Stimulated activated CD8-positive, alpha-beta memory T cell treated with anti-CD3 and anti-CD28 coated beads, Interleukin-7, amount 100 ng/mL, for 4 hours (primary cell): ENCODE results near the gene FBXO36.
A peak's percentile ranks its signal among the peaks of the same experiment; 100 is the strongest.

Experiments used
- DNase-seq, 2 donors: peaks; one replicate each; pipeline ENCODE4 v3.0.0-alpha.2; 2020; ENCODE audit warnings: low read depth in 2 of 2

Gene FBXO36

DNA sequence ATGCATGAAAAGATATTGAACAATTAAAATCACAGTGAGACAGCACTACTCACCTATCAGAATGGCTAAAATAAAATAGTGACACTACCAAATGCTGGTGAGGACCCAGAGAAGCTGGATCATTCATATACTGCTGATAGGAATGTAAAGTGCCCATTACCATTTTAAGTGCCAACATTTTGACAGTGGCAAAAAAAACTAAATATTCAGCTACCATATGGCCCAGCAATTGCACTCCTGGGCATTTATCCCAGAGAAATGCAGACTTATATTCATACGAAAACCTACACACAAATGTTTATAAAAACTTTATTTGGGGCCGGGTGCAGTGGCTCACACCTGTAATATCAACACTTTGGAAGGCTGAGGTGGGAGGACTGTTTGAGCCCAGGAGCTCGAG is 47.6 kb downstream of the FBXO36 start:
- no peak for DNase-seq

DNA sequence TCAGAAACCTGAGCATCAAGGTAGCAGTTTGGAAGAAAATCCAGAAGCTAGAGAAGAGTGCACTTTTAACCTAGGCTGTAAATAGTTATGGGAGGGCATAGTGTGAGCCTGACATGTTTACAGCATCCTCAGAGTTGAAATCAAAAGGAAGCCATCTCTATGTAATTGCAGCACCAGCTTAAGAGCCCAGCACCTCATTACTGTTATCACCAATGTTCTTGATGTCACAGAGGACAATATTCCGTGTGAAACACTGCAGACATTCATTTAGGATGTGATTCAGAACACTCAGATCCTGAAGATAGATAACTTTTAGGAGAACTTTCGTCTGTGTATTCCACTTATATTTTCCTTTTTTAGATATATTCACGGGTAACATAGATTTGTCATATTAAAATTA is 48.1 kb downstream of the FBXO36 start:
- DNase-seq, result no peak

DNA sequence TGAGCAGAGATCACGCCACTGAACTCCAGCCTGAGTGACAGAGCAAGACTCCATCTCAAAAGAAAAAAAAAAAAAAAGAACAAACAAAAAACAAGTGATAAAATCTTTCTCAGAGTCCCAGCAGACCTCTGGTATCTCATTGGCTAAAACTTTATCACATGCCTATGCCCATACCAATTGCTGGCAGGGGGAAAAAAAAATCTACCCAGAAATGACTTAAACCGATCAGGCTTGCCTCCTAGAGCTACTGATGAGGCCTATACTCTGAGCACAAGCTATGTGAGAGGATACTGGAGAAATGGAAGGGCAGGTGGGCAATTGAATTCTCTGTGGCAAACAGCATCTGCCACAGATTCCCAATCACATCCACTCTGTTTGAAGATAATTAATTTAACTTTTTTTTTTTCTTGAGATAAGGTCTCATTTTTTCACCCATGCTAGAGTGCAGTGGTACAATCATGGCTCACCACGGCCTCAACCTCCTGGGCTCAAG is 49.0 kb downstream of the FBXO36 start:
- DNase-seq, result no peak

DNA sequence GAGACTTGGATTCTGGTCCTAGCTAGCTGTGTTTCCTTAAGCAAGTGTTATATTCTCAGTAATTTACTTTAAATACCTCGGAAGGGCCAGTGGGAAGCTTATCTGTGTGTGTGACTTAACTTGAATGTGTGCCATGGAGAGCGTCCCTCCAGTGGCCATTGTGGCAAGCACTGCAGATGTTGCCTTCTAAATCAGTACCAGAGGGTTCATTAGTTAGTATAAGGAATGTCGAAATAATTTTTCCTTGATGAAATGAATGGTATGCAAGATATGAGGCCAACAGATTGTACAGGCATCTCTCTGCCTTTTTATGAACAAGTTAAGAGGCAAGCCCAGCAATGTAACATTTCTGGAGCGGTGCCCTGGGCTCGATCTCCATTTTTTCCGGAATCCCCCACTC is 52.0 kb downstream of the FBXO36 start:
- DNase-seq, result no peak

DNA sequence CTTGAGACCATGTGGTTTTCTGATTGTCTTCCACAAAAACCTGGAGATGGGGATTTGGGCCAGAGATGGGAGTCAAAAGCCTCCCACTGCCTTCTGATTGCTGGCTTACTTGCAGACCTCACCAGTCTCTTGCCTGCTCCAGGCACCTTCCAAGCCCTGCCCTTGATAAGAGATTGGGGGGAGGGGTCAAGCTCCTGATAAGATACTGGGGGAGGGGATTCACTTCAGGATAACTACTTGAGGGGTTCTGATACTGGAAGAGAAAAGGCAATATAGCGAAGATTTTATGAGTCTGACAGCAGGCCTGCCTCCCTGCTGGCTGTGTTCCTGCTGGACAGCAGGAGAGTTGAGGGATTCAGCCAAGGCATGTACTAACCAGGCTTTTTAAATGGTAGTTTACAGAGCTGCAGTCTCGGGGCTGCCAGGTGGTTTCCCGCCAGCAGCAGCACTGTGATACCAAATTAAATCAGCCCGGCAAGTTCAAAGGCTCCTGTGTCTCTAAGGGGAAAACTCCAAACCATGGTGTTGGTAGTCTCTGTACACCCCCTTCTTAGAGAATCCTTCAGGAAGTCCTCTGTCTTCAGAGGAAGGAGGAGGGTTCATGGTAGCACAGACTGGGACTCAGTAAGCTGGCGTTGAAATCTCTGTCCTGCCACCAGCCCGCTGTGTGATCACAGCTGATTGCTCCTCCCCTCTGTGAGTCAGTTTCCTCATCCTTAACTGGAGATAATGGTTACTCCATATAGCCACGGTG is 58.3 kb downstream of the FBXO36 start:
- DNase-seq, result no peak

DNA sequence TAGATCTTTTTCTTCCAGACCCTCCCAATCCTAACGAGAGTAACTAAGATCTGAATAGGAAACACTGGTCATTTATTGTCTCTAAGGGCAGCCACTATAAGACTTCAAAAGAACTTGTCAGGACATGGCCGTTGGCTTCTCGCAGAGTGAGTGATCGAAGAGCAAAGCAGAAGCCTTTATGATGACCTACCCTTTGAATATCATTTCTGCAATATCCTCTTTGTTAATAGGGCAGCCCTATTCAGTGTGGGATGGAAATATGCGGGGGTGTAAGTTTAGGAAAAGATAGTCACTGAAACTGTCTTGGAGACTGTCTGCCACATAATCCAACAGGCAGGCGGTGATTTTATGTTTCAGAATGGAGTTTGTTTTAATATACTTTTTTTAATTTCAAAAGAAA is 70.9 kb downstream of the FBXO36 start:
- DNase-seq, result no peak

DNA sequence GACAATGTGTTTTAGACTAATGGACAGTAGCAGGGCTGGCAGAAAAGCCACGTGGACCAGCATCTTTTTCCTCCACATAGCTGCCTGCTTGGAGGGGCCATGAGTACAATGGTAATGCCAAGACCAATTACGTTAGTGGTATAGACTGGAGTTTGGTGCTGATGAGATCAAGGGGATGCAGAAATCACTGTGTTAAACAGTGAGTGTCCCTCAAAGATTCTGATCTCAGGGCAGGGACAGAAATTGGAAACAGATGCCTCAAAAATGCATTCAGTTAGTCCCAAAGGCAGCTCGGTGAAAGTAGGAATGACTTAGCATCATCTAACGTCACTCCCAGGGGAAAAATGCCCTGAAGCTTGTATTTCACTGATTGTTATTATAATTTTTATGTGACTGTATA is 74.0 kb downstream of the FBXO36 start:
- no peak for DNase-seq

DNA sequence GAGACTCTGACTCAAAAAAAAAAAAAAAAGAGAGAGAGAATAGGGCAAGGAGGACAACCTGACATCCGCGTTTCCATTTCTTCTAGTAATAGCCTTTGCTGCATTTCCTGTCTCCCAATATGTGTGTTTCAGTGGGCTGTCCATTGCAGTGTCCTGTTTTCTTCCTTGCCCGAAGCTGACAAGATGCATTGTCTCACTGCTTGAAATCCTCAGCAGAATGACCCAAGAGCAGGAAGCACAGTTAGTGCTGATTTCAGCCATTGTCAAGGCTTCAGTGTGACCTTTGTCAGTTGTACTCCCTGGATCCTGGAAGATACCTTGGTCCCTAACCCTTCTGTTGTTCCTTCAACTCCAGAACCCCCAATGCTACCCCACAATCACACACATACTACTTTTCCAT is 75.3 kb downstream of the FBXO36 start:
- no peak for DNase-seq

DNA sequence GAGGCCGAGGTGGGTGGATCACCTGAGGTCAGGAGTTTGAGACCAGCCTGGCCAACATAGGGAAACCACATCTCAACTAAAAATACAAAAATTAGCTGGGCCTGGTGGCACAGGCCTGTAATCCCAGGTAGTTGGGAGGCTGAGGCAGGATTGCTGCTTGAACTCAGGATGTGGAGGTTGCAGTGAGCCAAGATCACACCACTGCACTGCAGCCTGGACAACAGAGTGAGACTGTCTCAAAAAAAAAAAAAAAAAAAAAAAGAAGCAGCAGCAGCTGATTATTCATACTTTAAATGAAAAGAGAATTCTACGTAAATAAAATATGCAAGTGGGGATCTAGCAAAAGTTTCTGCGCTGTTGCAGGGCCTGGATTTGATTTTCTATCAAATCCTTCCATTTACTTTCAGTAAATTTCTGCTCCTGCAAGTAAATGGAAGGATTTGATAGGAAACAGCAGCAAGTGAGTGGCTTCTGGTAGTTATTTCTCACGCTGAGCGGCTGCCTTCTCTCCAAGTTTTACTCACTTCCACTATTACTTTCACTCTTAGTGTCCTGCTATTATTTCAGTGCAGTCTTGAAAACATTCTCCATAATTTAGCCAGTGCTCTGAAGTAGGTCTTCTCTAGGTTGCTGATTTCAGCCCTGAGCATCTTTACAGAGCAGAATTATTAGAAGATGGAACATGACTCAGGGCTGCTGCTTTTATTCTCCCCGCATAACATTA is 78.0 kb downstream of the FBXO36 start:
- no peak for DNase-seq

DNA sequence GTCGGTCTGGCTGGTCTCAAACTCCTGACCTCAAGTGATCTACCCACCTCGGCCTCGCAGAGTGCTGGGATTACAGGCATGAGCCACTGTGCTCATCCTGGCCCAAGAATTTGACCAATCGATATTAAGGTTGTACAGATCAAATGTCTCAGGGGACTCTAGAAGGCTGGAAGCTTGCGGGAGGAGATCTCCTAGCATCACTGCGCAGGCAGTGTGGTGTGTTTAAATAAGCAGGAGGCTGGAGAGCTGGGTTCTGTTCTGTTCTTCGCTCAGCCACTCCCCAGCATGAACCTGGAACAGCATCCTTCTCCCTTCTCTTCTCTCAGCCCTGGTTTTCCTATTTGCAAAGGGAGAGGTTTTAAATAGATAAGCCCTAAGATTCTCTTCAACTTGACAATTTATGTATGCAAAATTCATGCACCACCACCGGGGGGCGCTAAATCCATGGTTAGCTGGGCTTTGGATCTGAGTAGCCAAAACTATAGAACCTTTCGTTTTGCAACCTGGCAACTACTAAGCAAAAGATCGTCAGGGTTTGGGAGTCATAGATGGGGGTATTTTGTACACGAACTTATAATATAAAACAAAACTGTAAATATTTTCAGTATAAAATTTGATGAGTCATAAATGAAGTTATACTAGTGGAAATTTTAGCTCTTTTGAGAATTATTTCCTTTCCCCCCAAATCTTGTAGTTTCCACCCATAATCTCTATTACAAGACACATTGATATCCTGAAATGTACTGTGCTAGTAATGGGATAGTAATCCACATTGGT is 85.8 kb downstream of the FBXO36 start:
- DNase-seq, result peak; percentile 54 to 75

DNA sequence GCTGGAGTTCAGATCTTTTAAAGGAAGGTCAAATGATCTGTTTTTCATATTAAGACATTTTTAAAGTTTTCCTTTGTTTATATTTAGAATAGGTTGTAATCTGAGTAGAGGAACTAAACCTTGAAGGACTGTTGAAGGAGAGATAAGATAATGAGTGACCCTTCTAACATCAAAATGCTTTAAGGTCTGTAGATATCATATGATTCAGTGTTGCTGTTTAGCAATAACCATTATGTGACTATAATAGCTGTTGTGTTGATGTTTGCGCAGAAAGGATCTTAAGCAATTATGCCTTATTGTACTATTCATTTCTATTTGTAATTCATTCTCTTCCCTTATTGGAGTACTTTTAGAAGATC is 86.4 kb downstream of the FBXO36 start:
- no peak for DNase-seq

DNA sequence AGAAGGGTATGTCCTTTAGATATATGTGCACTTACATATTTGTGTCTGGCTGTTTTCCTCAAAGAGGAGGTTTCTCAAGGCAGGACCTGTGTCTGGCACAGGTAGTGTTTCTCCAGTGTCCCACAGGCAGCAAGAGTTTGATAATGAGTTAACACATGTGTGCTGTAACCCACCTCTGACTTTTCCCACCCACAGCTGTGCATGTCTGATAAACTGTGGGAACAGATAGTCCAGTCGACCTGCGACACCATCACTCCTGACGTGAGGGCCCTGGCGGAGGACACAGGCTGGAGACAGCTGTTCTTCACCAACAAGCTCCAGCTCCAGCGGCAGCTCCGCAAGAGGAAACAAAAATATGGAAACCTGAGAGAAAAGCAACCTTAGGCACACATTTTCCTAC is 88.2 kb downstream of the FBXO36 start:
- no peak for DNase-seq

DNA sequence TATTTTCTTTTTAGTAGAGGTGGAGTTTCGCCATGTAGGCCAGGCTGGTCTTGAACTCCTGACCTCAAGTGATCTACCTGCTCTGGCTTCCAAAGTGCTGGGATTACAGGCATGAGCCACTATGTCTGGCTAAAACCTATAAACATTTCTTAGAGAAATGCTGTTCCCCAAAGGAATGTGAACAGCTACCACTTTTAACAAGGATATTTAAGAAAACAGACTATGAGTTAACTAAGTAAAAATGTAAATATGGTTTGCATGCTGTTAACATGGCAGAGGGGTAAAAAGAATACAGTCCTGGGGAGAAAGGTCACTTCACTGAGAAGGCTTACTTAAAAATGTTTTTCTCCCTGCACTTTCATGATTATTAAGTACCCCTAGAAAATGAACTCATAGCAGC is 89.3 kb downstream of the FBXO36 start:
- DNase-seq, result no peak

DNA sequence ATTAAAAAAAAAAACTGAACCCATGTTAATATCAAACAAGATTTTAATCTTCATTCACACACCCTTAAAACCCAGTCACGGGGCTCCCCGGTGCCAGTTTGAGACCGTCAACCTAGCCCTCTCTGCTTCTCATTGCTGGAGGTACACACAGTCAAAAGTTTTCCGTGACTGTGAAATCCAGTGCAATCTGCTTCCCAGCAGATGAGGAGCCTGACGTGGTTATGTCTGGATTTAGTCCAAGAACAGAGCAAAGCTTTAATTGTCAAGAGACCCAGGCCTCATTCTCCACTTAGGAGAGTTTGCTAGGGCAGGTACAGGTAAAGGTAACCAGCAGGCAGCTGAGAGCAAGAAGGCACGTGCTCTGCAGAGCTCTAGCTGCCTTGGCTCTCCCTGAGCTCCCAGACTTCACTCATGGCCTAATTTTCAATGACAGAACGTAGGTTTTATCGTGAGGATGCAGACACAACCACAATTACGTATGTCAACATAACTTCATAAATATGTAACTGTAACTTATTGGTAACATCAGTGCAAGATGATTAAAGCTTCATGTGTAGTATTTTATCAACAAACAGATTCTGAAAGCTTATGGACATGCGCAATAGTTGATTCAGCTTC is 90.1 kb downstream of the FBXO36 start:
- no peak for DNase-seq

DNA sequence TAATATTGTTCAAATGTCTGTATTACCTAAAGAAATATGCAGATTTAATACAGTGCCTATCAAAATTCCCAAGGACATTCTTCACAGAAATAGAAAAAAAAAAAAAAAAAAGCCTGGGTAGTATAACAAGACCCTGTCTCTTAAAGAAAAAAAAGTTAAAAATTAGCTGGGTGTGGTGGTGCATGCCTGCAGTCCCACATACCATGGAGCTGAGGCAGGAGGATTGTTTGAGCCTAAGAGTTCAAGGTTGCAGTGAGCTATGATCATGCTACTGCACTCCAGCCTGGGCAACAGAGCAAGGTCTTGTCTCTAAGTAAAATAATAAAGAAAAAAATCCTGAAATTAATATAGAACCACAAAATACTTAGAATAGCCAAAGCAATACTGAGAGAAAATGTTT is 94.5 kb downstream of the FBXO36 start:
- no peak for DNase-seq

DNA sequence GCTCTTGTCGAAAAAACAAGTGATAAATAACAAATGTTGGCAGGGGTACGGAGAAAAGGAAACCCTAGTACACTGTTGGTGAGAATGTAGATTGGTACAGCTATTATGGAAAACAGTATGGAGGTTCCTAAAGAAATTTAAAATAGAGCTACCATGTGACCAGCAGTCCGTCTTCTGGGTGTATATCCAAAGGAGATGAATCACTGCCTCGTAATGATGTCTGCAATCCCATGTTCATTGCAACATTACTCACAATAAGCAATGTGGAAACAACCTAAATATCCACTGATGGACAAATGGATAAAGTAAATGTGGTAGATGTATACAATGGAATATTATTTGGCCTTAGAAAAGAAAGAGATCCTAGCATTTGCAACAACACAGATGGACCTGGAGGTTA is 95.8 kb downstream of the FBXO36 start:
- no peak for DNase-seq

DNA sequence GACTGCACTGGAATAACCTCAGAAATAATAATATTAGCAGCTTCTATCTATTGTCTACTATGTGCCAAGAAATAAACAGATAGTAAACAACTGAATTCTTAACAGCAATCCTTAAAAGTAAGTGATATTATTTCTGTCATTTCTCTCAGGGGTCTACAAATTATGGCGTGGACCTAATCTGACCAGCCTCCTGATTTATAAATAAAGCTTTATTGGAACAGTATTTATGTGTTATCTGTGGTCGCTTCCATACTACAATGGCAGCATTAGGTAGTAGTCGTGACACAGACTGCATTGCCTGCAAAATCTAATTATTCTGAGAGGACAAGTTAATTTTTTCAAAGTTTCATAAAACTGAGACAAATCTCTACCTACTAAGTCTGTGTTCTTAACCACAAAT is 97.4 kb downstream of the FBXO36 start:
- DNase-seq, result no peak

DNA sequence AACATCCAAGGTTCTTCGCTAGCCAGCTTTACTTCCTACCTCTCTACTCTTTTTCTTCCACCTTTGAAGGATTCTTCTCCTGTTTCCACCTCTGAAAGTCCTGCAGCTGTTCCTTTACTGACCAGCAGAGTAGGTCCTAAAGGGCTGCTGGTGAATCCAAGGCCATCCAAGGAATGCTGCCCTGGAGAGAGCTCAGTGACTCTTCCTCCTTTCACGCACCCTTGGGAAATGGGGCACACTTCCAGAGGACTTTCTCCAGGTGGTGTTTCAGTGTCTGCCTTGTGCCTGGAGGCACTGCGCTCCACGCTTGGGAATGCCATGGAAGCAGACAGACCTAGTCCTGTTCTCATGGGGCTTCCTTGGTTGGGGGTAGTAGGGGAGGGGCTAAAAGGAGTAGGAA is 101.0 kb downstream of the FBXO36 start:
- DNase-seq, result no peak

DNA sequence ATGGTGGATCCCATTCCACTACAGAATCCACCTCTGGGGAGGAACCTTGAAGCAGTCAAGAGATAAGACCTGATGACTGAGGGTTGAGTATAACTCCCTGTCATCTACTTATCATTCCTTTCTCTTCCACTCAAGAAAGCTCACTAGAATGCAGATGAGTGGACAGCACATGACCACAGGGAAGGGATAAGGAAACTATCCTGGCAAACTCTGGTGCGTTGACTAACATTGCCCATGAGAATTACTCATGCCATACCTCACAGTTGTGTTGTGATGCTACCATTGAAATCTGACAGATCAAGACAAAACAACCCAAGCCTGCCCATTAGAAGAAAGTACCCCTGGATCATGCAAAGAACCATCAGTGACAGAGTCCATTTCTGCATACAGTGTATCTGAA is 119.9 kb downstream of the FBXO36 start:
- DNase-seq, result no peak

DNA sequence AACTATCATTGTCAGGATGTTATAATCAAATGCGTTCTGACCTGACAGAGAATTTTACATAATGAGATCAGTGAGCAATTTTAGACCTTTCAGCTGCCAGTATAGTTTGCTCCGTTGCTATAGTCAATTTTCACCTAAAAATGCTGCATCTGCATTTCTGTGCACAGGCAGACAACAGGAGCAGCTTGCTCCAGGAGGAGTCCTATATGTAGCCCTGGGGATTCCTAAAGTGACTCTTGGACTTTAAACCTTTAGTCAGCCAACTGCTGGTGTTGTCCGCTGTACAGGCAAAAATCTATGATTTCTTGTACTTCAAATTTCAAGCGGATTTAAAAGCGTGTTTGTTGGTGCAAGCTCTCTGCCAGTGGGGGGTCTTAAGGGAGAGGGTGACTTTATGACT is 120.7 kb downstream of the FBXO36 start:
- no peak for DNase-seq

DNA sequence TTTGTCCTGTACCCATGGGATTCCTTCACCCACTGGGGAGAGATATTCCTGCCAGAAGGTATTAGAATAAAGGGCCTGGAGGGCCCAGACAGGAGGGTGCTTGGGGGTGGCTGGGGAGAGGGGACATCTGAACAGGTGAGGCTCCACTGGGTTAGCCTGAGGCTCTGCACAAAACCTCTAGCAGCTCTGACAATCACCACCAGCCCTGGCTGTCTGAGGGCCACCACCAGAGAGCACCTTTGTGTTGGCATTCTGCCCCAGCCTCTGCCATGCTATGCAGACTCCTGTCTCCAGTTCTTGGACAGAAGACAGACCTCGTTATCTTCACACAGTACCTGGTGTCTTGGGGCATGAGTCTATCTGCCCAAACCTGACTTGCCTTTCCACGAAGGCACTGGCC is 121.2 kb downstream of the FBXO36 start:
- no peak for DNase-seq

DNA sequence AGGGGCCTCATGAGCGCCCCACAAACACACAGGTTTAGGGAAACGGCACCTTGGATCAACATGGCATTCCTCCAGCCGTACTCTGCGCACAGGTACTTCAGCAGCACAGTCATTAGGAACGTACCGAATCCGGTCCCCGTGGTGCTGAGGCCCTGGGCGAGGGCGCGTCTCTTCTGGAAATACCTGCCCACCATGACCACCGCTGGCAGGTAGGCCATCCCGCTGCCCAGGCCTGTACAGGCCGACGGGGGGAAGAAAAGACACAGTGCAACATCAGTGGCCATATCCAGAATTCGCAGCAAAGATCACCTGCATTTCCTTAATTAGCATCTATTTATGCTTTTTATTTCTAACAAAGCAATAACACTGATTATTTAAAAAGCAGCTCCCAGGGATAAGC is 124.2 kb downstream of the FBXO36 start:
- no peak for DNase-seq
